Transverse colon (tissue), 4 donors: ENCODE data around the gene ST6GAL1.

Source experiments
- POLR2AphosphoS5 ChIP-seq, 3 donors: sonication (generic); formaldehyde crosslinking; IDR thresholded peaks; one replicate each; pipeline ENCODE4 v1.6.1; 2016; ENCODE audit warnings: antibody characterized with exemption in 3 of 3
- TF ChIP-seq, protein P1 (sequence below), 5 experiments: fragments of 200-600 bp in 3 of 5; fragments of 450-650 bp in 2 of 5; sonication (generic) in 3 of 5; IDR thresholded peaks; 1 replicate in 2 of 5; 2 replicates in 3 of 5; pipeline ENCODE4 v1.5.1; 2016 to 2017; ENCODE audit warnings: antibody characterized with exemption in 5 of 5, inconsistent platforms in 3 of 5, mild to moderate bottlenecking in 2 of 5, moderate library complexity in 1 of 5

DNA sequence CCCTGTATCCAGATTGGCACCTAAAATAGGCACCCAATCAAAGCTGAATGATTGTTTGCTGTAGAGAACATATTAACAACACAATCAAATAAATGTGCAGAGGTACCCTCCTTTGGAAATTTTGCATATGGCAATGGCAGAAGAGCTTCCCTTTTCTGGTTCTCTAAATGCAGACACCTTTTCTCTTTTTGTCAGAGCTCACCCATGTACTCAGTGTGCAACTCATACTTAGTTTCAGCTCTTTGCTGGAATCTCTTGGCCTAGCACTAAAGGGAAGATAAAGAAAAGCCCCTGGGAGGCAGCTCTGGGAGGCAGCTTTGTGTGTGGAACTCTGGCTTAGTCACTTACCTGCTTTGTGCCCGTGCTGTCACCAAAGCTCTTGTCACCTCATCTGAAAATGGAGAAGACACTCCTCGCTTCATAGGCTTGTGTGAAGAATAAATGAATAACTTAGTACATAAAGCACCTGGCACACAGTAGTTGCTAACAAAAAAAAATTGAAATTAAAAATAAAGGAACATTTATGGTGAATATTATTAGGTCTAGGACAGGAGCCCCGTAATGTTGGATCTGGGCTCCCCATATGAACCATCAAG lies 28.8 kb downstream of the ST6GAL1 start:
- TF ChIP-seq, protein P1, sequence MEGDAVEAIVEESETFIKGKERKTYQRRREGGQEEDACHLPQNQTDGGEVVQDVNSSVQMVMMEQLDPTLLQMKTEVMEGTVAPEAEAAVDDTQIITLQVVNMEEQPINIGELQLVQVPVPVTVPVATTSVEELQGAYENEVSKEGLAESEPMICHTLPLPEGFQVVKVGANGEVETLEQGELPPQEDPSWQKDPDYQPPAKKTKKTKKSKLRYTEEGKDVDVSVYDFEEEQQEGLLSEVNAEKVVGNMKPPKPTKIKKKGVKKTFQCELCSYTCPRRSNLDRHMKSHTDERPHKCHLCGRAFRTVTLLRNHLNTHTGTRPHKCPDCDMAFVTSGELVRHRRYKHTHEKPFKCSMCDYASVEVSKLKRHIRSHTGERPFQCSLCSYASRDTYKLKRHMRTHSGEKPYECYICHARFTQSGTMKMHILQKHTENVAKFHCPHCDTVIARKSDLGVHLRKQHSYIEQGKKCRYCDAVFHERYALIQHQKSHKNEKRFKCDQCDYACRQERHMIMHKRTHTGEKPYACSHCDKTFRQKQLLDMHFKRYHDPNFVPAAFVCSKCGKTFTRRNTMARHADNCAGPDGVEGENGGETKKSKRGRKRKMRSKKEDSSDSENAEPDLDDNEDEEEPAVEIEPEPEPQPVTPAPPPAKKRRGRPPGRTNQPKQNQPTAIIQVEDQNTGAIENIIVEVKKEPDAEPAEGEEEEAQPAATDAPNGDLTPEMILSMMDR (IDR thresholded peaks at IDR 0.05) = no peak
- TF ChIP-seq POLR2AphosphoS5 (IDR thresholded peaks at IDR 0.05) = no peak
